DOHH2 (cell line): ENCODE results near the gene SLC4A1AP.

Experiments used
- EZH2phosphoT487 ChIP-seq: fragments of 200-600 bp; sonication (generic); IDR thresholded peaks from 2 replicates; pipeline ENCODE4 v1.6.1; 2017; ENCODE audit warnings: borderline replicate concordance, mild to moderate bottlenecking, antibody characterized with exemption, low read length, moderate library complexity, mixed read lengths
- TF ChIP-seq, protein P1 (sequence below): fragments of 200-600 bp; sonication (generic); IDR thresholded peaks from one replicate; pipeline ENCODE4 v1.5.1; 2014; ENCODE audit warnings: antibody characterized with exemption, mild to moderate bottlenecking, low read depth, low read length; ENCODE audit not compliant: poor library complexity, severe bottlenecking

DNA sequence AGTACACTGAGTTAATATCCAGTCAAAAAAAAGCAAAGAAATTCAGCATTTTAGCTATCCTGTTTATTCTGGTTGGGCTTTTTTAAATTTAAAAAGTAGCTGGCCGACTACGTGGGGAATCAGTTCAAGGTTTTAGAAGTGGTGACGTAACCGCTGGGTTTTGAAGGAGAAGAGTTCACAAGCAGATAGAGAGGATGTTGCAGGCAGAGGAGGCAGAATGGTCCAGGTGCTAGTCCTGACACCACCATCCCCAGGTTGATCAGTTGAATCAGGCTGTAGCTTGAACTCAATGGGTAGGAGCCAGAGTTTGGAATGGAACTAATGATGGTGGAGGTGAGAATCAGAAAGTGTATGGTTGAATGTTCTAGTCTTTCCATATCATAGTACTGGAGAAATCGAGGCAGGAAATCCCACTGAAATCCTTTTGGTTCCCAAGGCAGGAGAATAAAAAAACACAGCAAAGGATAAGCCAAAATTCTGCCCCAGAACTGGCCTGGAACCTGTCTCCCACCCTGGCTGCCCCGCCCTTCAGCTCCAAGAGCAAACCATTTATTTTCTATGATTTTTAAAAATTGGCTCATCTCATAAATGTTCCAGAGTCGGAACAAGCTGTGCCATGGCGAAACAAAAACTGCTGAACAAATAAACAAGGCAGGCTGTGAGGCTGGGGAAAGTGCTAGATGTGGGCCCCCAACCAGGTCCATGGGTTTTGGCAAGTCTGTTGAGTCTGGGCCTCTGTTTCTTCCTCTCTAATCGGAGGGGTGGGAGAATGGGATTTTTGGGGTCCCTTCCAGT lies 44.0 kb downstream of the SLC4A1AP start:
- TF ChIP-seq, protein P1, sequence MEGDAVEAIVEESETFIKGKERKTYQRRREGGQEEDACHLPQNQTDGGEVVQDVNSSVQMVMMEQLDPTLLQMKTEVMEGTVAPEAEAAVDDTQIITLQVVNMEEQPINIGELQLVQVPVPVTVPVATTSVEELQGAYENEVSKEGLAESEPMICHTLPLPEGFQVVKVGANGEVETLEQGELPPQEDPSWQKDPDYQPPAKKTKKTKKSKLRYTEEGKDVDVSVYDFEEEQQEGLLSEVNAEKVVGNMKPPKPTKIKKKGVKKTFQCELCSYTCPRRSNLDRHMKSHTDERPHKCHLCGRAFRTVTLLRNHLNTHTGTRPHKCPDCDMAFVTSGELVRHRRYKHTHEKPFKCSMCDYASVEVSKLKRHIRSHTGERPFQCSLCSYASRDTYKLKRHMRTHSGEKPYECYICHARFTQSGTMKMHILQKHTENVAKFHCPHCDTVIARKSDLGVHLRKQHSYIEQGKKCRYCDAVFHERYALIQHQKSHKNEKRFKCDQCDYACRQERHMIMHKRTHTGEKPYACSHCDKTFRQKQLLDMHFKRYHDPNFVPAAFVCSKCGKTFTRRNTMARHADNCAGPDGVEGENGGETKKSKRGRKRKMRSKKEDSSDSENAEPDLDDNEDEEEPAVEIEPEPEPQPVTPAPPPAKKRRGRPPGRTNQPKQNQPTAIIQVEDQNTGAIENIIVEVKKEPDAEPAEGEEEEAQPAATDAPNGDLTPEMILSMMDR, result no peak
- TF ChIP-seq EZH2phosphoT487, result no peak
